Stimulated activated CD8-positive, alpha-beta memory T cell treated with anti-CD3 and anti-CD28 coated beads, Interleukin-2, amount 100 ng/mL, for 48 hours (primary cell): ENCODE measurements around the gene POLN.

ENCODE experiments used
- DNase-seq, 2 donors: peaks; one replicate each; pipeline ENCODE4 v3.0.0-alpha.2; 2020; ENCODE audit warnings: low read depth in 2 of 2

The POLN gene

DNA sequence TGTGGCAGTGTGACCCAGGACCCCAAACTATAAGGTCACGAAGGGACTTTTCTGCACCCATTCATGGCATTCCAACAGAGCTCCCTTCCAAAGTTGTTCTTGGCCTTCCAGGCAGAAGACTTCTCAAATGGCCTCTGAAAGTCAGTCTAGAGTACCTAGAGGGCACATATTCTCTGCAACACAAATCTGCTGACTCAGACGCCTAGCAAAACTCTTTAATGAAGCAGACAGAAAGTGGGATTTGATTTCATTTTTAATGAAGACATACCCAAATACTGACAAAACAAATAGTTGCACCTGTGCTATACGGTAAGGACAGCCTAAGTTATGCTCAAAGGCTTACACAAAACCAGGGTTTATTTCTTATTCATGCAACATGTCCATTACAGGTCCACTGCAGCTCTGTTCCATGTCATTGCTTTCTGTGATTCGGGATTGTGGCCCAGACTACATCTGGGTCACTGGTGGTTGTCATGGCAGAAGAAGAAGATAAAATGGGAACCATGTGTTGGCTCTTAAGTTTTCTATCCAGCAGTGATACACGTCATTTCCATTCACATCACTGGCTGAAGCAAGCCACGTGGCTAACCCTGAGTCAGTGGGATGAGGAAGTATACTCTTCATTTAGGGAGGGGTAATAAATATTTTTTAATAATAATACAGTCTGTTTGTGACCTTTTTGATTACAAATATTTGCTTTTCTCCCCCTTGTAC, 125.1 kb downstream of the POLN start:
- DNase-seq: no peak

DNA sequence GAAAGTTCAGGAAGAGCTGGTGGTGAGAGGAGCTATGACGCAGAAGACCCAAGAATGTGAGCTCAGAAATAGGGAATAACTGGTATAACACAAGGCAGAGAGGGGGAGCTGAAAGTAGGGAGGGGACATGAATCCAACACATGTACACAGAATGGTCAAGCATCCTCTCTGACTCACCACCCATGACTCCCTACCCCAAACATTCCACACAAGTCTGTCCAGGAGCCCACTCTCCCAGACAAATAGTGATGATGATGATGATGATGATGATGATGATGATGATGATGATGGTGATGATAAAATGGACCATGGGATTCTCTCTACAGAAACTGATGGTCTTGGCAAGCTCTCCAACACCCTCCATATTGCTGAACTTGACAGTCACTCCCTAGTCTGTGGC, 136.4 kb downstream of the POLN start:
- no peak for DNase-seq

DNA sequence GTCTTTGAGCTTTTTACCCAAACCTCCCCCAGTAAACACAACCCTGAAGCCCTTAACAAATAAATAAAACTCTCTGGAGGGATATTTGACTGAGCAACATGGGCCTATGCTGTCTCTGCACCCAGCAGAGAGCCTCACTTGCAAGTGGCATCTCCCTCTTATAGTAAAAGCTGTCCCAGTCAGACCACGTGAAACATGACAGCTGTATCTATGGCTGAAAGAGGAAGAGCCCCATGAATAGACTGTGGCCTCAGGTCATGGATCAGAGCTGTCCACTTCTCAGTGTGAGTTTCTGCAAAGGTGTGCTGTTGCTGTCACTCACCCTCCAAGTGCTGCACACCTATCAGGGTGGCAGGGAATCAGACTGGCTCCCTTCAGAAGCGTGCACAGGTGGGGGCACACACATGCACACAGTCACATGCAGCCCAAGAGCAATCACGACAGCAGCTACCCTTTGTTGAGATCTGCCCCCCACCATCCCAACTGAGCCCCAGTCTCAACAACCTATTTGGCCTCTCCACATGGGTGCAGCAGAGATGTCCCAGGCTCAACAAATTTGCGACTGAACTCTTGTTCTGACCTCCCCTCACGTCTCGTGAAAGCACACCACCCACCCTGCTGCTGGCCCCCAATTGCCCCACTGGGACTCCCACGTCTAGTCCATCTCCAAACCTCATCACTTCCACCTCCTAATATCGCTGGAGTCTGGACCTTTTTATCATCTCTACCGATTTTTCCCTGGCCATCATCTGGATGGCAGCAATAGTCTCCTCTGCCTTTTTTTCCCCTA, 137.2 kb downstream of the POLN start:
- no peak for DNase-seq

DNA sequence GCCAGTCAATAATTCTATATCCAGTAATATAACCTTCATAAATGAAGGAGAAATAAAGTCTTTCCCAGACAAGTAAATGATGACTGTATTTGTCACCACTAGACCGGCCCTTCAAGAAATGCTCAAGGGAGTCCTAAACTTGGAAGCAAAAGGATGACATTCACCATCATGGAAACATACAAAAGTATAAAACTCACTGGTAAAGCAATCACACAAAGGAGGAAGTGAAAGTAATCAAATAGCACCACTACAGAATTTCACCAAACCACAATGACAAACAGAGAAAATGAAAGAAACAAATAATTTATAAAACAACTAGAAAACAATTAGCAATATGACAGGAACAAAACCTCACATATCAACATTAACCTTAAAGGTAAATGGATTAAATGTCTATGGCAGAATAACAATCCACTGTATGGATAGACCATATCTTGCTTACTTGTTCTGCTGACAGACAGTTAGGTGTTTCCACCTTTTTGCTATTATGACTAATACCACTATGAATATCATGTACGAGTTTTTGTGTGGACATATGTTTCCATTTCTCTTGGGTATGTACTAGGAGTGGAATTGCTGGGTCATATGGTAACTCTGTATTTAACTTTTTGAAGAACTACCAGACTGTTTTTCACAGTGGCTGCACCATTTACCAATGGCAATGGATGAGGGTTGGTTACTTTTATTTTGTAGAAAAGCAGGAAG, 137.9 kb downstream of the POLN start:
- DNase-seq: no peak

DNA sequence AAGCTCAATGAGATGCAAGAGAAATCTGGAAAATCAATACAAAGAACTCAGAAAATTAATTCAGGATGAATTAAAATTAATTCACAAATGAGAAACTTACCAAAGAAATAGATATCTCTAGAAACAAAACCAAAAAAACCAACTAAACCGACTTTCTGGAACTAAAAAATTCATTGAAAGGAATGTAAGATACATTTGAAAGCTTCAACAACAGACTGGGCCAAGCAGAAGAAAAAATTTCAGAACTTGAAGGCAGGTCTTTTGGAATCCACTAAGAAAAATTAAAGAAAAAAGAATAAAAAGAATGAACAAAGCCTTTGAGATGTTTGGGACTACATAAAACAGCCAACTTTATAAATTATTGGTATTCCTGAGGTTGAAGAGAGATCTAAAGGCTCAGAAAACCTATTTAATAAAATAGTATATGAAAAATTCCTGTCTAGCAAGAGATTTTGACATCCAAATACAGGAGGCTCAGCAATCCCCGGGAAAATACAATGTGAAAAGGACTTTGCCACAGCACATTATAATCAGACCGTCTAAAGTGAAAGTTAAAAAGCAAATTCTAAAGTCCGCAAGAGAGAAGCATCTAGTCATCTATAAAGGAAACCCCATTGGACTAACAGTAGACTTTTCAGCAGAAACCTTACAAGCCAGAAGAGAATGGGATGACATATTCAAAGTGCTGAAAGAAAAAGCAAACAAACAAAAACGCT, 138.6 kb downstream of the POLN start:
- no peak for DNase-seq

DNA sequence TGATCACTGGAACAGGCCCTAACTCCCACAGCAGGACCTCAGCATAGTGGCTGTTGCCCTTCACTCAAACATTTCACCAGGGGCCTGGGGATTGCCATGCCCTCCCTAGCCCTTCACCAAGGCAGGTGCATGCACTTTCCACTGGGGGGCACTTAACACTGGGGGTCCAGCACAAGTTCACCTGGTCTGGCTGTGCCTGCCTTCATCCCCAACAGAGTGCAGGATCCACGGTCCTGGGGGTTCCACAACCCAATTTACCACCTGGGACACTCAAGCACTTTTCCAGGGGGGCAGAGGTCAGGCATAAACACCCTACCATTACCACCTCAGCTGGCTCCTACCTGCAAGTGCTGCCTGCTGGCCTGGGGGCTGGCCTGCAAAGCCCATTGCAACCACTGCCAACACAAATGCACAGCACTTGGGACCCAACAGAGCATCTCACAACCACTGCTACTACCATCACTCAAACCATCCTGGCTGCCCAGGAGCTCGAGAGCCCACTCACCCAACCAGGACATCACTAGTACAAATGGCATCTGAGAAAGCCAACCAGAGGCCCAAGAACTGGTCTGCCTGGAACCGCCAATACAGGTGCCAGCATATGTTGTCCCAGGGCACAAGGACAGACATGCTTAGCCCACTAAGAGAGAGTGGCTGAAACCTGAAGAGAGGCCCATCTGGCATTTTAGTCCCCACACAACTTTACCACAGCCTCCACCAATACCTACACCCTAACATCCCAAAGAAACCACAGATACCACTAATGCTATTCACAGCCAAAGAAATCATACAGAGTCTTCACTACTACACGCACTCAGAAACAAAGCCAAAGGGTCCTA, 139.7 kb downstream of the POLN start:
- DNase-seq: no peak

DNA sequence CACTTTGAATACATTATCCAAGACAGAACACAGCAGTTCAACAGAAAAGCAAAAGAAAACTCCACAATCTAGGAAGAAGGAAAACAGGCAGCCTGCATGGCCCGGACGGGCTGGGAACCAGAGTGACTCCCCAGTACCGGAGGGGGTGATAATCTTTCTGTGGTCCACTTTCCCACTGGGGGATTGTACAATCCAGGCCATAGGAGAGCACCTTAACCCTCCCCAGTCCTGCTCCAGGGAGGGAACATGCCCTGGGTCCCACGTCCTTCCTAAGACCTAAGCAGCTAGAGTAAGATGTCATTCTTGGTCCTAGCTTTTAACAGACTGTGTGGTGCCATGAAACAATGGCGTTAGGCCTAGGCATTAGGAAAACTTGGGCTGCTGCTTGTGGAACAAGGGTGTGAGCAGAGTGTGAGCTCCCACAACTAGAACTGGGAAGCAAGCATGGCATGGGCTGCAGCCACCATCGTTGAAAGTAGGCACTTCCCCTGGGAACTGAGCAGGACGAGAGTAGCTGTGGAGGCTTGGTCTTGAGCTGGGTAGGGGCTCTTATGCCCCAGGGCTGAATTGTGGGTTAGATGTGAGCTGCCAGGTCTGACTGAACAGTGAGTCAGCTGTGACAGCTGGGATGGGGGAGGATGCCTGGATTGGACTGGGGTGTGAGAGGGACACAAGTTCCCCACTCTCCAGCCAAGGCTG, 140.4 kb downstream of the POLN start:
- no peak for DNase-seq

DNA sequence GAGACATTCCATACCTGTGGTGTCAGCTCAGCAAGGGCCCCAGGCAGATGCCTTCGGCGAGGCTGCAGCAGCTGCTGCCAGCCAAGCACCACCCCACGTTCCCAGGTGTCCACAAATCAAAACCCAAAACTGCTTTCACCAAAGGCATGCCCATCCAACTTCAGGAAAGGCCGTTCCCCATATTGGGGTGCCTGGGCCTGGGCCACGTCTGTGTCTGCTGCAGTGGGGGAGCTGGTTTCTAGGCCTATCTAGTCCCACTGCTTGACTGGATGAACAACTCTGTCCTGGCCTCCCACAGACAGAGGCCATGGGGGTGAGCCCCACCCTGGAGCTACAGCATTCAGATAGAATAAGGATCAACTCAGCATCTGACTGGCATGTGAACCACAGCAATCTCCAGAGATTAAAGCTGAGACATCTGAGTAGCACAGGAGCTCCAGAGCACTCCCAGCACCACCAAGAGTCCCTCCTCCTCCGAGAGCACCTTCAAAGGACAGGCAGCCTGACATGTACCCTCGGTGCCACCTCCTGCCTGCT, 145.8 kb downstream of the POLN start:
- DNase-seq: no peak

DNA sequence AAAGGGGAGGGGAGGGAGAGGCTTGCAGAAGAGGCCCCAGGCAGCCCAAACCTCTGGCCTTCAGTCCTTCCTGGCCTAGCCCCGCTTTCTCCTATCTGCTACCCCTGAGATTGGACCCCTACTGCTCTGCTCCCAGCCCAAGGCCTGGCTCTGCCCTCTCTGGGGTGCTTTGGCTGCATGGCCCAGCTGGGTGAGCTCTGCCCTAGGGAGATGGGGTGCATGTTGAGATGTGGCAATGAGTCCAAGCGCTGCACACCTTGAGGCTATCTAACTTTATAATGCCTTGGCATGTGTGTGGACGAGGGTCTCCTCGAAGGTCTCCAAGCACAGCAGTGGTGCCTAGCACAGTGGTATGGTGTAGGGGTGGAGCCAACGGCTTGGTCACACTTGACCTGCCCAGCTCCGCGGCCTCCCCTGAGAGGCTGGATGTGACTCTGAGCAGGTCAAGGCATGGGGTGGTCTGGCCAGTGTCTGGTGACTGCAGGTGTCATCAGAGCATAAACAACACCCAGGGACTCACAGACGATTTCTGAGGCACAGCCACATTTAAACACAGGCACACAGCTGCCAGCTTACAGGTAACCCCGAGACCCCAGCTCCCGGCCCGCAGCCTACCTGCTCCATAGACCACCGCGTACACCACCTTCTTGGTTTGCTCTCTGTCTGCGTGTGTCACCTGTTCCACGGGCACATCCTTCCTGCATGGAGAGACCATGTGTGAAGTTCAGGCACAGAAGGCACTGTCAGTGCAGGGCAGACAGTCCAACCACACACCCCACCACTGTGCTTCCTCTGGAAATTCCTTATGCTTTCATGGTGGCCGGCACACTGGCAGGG, 146.5 kb downstream of the POLN start:
- DNase-seq: no peak

DNA sequence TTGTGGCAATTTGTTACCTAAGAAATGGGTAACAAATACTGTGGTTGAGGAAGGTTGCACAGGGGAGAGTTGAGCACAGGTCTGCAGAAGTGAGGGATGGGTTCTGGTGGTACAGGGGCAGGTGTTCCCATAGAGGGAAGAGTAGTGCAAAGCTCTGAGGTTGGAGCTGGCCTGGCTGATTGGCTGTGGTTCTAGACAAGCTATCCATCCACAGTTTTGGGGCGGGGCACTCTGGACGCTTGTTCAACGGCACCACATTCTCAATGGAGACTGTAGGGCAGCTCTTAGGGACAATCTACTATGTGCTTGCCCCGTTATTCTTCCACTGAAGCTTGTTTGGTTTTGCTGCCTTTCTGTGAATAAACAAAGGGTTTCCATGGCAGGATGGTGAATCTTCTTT, 147.4 kb downstream of the POLN start:
- DNase-seq: no peak

DNA sequence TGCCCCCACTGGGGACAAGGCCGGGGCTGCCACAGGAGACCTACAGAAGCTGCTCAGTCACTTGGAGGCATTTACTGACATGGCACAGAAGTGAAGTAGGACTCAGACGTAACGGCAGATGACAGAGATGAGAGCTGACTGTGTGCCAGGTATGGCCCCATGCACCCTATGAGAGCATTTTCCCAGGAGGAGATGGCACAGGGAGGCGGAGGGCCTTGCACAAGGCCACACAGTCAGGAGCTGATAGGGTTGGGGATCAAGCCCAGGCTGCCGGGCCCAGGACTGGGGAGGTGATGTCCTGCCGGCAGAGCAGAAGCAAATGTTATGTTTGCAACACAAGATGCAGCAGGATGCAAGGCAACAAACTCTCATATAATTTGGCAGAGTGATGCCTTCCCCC, 148.7 kb downstream of the POLN start:
- no peak for DNase-seq

DNA sequence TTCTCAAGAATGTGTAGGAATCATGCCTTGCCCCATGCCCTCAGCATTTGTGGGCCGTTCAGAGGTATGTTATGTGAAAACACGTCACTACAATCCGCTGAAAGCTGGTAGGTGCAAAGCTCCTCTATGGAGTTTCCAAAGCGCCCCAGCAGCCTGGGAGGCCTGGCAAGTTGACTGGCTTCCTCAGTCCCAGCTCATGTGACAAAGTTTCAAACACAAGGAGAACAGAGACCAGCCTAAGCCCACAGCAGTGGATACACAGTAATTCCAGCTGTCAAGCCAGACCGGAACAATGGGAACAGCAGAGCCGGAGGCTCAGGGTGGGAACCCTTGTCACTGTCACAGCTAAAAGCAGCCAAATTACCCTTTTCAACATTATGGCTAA, 149.3 kb downstream of the POLN start:
- DNase-seq: no peak

DNA sequence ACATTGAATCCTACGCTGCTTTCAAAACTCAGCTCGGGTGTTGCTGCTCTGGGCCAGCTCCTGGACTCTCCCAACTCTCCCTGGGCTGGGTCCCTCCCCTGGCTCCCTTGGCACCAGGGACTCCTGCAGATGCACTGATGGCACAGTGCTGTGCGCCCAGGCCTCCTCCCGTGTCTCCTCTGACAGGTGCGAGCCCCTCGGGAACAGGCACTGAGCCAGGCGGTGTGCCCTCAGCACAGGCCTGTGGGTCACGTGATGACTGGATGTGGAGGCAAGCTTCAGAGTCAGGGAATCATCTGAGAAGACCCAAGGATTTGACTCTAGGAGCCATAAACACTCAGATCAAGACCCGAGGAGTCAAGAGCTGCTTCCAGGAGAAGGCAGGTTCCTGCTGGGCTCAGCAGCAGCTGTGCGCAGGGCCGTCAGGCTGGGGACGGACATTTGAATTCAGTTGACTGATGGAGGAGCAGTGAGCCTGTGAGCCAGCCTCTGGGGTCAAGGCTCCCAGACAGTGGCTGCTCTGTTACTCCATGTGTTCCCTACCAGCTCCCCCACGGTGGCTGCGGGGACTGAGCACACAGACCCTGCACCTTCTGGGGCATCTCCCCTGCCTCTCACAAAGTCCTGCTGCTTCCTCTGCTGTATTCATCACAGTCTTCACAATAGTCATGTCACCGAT, 149.8 kb downstream of the POLN start:
- no peak for DNase-seq

DNA sequence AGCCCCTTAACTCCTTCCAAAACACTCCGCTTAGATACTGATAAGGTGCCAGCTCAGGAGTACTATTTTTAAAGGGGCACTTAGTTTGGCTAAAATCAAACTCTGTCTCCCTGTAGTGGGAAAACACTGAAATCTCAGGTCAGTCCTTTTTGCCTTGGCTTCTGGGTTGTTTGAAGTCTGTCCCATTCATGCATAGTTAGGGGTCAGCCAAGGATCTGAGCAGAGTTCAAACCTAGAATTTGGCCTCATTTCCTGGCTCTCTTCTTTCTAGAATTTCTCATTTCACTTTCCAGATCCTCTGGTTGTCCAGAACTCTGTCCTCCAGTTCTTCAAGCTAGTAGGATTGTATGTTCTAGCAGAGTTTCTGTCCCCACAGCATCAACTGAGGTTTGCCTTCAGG, 151.3 kb downstream of the POLN start:
- DNase-seq: no peak

DNA sequence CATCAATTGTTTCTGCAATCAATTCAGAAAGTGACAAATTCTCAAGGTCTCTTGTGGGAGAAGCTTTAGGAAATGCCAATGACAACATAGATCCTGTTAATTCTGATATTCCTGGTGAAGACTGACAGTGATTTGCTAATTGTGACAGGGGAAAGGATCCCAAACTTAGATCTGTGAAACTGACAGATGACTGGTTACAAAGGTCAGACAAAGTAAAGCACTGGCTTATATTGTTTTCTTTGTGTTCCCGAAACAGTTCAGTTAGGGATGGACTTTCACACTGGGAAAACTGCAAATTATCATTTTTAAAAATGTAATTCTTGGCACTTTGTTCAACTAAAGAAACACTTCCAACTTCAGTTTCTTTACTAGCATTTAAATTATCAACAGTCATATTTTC, 152.7 kb downstream of the POLN start:
- DNase-seq: no peak

DNA sequence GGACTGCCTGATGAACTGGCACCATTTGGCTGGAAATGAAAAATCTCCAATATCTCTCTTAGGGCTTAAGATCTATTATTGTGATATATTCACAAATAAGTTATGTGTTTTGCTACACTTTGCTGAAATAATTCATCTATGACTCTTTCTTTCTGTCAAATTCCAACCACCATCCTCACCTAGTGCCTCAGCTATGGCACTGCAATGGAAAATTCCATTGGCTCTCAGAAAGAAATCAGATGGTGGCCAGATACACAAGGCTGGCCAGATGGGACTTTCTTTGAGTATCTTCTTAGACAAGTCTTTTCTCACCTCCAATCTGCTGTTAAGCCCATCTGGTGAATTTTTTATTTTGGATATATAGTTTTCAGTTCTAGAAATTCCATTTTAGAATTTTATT, 154.8 kb downstream of the POLN start:
- DNase-seq: no peak

DNA sequence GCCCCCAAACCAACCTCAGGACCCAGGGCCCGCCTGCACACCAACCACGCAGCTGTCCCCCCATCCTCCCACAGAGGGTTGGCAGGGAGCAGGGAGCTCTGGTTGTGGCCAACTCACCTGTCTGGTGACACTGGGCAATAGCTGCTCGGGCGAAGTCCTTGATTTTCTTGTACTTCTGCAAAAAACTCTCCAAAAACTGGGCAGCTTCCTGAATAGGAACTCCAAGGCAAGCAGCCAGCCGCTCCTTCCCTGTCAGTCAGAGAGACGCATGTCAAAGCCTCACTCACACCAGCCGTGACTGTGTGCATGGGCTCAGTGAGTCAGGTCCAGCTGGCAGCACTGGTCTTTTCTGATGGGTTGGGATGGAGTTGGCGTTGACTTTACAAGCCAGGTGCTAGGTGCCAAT, 156.4 kb downstream of the POLN start:
- no peak for DNase-seq

DNA sequence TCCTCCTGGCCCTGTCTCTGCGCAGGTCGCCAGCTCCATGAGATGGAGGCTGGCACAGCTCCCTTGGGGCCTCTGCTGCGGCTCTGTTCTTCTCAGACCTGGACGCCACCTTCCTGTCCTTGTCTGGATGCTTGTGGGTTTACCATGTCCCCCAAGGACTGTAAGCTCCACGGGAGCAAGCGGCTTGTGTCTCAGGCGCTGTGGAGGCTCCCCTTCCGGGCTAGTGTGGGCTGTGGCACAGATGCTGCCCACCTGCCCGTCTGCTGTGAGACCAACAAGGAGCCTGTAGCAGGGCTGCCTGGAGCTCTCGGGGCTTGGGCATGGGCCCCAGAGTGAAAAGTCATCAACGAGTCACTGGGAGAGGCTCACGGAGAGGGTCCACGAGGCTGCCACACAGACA, 157.6 kb downstream of the POLN start:
- DNase-seq: no peak

DNA sequence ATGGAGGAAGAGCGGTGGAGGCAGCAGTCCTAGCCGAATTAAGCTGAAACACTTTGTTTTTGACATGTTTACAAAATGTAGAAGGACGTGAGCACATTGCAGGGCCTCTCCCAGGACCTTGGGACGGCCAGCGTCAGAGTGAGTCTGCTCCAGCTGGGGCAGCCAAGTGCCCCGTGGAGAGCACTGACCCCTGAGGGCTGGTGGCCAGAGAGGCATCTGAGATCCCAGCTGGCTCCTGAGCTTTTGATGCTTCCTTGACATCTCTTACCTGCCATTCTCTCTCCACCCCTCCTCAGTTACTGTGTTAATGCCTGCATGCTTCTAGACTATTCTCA, 158.1 kb downstream of the POLN start:
- DNase-seq: no peak
